RWPE1 (cell line): ENCODE results near the gene ARNT2.

Experiments
- CTCF ChIA-PET: fragments of 350-600 bp; sonication (Branson Sonifier 250); formaldehyde crosslinking; extraction: SDS; loops from one replicate; lab custom pipeline; 2021; lab: Yijun Ruan, JAX
- POLR2A ChIA-PET: fragments of 400-600 bp; formaldehyde crosslinking; extraction: SDS; loops from one replicate; lab custom pipeline; 2020; ENCODE audit warnings: antibody characterized with exemption; ENCODE audit not compliant: low non-redundant PET; lab: Yijun Ruan, JAX
- DNase-seq: peaks from one replicate; pipeline ENCODE4 v3.0.0; 2012; ENCODE audit warnings: low spot score
- H3K27ac ChIP-seq: fragments of 450-650 bp; 2 replicates; pipeline ENCODE4 v1.5.1; 2017
- TF ChIP-seq, protein P1 (sequence below): fragments of 450-650 bp; conservative IDR thresholded peaks from 2 replicates; pipeline ENCODE4 v1.5.1; 2017; ENCODE audit warnings: low read depth, mild to moderate bottlenecking

The ARNT2 gene

DNA sequence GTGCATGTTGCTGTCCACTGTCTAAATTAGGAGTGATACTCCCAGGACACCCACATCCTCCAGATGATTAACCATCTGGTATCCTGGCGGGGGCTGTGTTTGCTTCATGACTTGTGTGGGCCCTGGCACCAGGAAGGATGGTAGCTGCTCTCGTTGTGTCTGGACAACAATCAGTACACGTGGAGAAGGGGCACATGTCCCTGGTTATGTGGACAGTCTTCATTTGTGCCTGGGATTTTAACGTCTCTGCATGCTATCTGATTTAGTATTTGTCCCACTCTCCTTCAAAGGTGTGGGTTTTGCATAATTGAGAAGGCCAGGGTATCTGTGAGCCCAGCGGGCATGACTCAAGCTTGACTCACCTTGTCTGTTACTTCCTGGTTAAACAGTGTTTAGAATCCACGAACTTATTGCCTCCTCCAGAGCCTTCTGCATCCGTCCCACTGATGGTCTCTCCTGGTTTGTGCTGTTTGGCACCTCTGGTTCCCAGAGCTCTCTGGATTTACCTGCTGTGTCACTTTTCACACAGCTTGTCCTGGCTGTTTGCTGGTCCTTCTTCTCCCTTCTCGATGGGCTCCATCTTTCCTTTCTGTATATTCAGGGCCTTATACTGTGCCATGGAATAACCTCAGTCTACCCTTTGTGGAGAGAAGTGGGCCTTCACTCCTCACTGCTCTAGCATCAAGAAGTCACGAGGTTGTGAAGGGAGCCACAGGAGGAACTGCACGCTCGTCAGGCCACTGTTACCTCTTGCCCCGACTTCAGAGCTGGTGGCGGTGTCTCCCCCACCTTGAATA is 32.5 kb downstream of the ARNT2 start:
- peak; percentile 88 for DNase-seq
- no peak overlapping the region; the same call in 1 of the 2 replicates for H3K27ac ChIP-seq
- TF ChIP-seq, protein P1, sequence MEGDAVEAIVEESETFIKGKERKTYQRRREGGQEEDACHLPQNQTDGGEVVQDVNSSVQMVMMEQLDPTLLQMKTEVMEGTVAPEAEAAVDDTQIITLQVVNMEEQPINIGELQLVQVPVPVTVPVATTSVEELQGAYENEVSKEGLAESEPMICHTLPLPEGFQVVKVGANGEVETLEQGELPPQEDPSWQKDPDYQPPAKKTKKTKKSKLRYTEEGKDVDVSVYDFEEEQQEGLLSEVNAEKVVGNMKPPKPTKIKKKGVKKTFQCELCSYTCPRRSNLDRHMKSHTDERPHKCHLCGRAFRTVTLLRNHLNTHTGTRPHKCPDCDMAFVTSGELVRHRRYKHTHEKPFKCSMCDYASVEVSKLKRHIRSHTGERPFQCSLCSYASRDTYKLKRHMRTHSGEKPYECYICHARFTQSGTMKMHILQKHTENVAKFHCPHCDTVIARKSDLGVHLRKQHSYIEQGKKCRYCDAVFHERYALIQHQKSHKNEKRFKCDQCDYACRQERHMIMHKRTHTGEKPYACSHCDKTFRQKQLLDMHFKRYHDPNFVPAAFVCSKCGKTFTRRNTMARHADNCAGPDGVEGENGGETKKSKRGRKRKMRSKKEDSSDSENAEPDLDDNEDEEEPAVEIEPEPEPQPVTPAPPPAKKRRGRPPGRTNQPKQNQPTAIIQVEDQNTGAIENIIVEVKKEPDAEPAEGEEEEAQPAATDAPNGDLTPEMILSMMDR: no peak
- POLR2A ChIA-PET: no interaction called here
- CTCF ChIA-PET: no interaction called here

GRCh38 chr15:80437334-80437891 is 33.2 kb downstream of the ARNT2 start:
- ChIA-PET CTCF (interaction anchor here (0.7 kb wide), 1 partner anchor 75 kb away, joined by 3 read pairs; no protein-coding TSS in a partner anchor), POLR2A (no interaction called here)
- DNase-seq: no peak
- TF ChIP-seq, protein P1: no peak
- no peak overlapping the region for H3K27ac ChIP-seq

DNA sequence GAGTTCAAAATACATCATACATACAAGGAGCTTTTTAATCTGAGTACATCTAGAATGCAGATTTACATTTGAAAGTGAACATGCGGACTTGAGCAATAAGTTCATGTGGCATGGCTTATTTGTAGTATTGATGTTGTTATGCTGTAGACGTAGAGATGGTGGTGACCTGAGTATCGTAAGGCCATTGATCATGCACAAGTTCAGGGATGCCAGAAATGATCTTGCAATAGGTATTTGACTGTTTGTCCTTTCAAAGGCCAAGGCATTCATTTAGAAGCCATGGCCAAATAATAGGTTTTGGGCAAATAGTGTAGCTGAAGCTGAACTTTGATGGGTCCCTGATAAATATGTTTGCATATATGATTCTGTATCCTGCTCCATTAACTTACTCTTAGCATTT is 35.0 kb downstream of the ARNT2 start:
- no peak for DNase-seq
- CTCF ChIA-PET: interaction anchor here (1.4 kb wide), 1 partner anchor 17 kb away, joined by 6 read pairs; no protein-coding TSS in a partner anchor
- POLR2A ChIA-PET: no interaction called here
- TF ChIP-seq, protein P1: no peak
- no peak overlapping the region for H3K27ac ChIP-seq

GRCh38 chr15:80440024-80440423 is 35.8 kb downstream of the ARNT2 start:
- CTCF ChIA-PET: interaction anchor here (1.4 kb wide), 1 partner anchor 16 kb away, joined by 6 read pairs; no protein-coding TSS in a partner anchor
- no peak for DNase-seq
- TF ChIP-seq, protein P1: no peak
- POLR2A ChIA-PET: no interaction called here
- H3K27ac ChIP-seq: no peak overlapping the region

GRCh38 chr15:80441041-80441440 is 36.9 kb downstream of the ARNT2 start:
- no peak for DNase-seq
- ChIA-PET CTCF (no interaction called here), POLR2A (no interaction called here)
- TF ChIP-seq, protein P1: no peak
- H3K27ac ChIP-seq: no peak overlapping the region

DNA sequence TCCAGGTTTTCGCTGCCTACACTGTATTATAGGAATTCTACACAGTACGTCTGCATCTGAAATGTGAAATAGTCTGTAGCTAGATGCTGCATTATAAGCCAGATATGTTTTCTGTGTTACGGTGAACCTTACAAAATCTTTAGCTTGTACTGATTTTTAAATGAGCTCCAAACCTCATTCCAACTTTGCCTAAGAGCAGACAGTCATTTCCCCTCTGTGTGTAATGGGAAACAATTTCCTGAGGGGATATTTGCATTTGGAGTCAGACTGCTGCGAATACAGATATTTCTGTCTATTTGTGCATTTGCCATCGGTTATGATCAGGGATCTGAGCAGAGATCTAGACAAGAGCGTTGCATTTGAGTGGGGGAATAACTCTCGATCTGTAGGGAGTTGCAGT is 37.5 kb downstream of the ARNT2 start:
- TF ChIP-seq, protein P1: no peak
- POLR2A ChIA-PET: no interaction called here
- CTCF ChIA-PET: no interaction called here
- no peak overlapping the region for H3K27ac ChIP-seq
- DNase-seq: no peak
